ENCODE measurements around the gene ACO2.
"Not testable (repeated sequence)": the region's sequence is repeated elsewhere in the genome, so short reads cannot be mapped to it uniquely, and the experiment has no call there.

Gene ACO2

DNA sequence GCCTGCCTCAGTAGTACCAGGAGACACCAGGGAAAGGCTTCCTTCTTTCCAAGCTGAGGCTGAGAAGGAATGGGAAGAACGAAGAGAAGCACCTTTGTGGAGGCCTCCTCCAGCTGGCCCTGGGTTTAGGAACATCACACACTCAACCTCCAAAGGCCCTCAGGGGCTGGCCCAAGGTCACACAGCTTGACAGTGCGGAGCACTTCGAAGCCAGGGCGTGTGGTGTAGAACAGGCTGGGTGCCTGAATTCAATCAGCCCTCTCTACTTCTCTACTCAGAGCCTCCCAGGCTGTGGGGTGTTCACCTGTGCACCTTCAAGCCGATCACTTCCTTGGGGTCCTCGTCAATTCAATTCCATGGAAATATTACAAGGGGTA is 91.2 kb downstream of the ACO2 start:
- TF ChIP-seq GATA1 (IDR thresholded peaks at IDR 0.05; ENCODE audit: low read depth, low read length) (no peak), POLR2A (IDR thresholded peaks at IDR 0.05; ENCODE audit: low read length) (no peak)
- no peak for DNase-seq

DNA sequence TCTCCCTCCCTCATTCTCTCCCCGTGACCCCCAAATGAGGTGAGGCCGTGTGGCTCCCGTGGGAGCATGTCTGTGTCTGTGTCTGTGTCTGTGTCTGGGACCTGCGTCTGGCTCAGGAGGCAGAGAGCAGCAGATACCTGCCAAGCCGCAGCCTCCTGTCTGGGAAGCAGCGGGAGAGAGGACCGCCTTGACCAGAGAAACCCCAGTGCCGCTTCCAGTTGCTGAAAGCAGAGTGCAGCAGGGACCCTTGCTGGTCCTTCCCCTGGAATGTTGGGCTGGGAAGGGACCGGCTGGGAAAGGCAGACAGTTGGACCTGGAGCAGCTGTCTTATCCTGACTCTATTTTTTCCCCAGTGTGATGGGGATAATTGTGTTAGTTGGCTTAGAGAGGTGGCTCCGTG is 92.4 kb downstream of the ACO2 start:
- no peak for DNase-seq
- no peak for TF ChIP-seq POLR2A (IDR thresholded peaks at IDR 0.05; ENCODE audit: low read length)
- TF ChIP-seq GATA1 (IDR thresholded peaks at IDR 0.05; ENCODE audit: low read depth, low read length): no peak

DNA sequence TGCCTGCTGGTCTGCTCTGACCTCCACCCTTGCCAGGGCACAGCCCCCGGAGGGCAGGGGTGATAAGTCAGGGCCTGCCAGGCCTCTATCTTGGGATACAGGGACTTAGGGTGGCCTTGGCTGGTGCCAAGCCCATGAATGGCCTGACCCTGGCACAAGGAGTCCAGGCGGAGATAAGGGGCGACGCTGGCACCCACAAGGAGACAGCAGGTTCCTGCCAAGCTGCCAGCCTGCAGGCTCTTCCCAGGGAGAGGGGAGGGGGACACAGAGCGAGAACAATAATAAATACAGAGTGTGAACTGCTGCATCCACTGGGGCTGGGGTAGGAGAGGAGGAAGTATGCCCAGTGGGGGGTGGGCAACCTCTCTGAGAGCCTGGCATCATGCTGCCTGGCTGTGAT is 92.9 kb downstream of the ACO2 start:
- TF ChIP-seq POLR2A (IDR thresholded peaks at IDR 0.05; ENCODE audit: low read length): no peak
- TF ChIP-seq GATA1 (IDR thresholded peaks at IDR 0.05; ENCODE audit: low read depth, low read length): no peak
- no peak for DNase-seq

GRCh38 chr22:41562461-41562860 is 93.5 kb downstream of the ACO2 start:
- TF ChIP-seq GATA1 (IDR thresholded peaks at IDR 0.05; ENCODE audit: low read depth, low read length) (no peak), POLR2A (IDR thresholded peaks at IDR 0.05; ENCODE audit: low read length) (no peak)
- DNase-seq: no peak

GRCh38 chr22:41563051-41563711 is 94.3 kb downstream of the ACO2 start:
- TF ChIP-seq POLR2A (IDR thresholded peaks at IDR 0.05; ENCODE audit: low read length) (no peak), GATA1 (IDR thresholded peaks at IDR 0.05; ENCODE audit: low read depth, low read length) (no peak)
- DNase-seq: peak in 1 of 2 experiments; percentile 49

DNA sequence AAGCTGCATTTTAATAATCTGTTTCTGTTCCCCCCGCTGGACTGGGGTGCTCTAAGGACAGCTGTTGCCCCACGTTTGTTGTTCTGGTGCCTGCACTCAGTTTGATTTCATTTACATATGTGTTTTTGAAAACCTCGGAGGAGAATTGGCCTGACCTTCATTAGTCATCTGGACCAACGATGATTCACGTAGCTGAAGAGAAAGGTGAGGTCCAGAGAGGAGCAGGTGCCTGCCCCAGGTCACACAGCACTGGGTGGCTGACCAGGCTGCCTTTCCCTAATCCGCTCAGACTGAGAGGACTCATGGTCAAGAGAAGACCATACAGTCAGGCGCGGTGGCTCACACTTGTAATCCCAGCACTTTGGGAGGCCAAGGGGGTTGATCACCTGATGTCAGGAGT is 95.6 kb downstream of the ACO2 start:
- no peak for TF ChIP-seq POLR2A (IDR thresholded peaks at IDR 0.05; ENCODE audit: low read length)
- no peak for TF ChIP-seq GATA1 (IDR thresholded peaks at IDR 0.05; ENCODE audit: low read depth, low read length)
- no peak for DNase-seq

DNA sequence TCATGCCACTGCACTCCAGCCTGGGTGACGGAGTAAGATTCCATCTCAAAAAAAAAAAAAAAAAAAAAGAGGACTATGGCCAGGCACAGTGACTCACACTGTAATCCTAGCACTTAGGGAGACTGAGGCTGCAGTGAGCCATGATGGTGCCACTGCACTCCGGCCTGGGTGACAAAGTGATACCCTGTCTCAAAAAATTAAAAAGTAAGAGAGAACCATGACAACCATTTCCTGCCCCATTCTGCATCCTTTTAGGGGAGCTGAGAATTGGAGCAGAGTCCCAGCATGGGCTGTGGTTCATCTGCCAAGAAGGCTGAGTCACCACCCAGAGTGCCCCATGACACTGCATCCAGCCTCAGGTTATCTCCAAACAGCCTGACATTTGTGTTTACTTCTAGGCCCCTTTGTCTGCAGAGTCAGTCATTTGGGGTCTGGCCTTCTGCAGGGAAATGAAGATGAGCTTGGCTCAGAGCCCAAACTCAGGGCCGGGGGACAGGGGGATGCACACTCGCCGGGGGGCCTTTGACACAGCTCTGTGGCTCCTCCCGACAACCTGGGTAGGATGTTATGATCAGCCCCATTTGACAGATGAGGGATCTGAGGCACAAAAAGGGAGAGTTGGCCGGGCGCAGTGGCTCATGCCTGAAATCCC is 96.6 kb downstream of the ACO2 start:
- peak; percentile 93 to 94 for DNase-seq

GRCh38 chr22:41567512-41567768 is 98.5 kb downstream of the ACO2 start:
- no peak for TF ChIP-seq POLR2A (IDR thresholded peaks at IDR 0.05; ENCODE audit: low read length)
- no peak for TF ChIP-seq GATA1 (IDR thresholded peaks at IDR 0.05; ENCODE audit: low read depth, low read length)
- DNase-seq: no peak

More for the DNA sequence above, 96.6 kb downstream of the ACO2 start:
- TF ChIP-seq GATA1 (IDR thresholded peaks at IDR 0.05; ENCODE audit: low read depth, low read length) (no peak), POLR2A (IDR thresholded peaks at IDR 0.05; ENCODE audit: low read length) (no peak)

DNA sequence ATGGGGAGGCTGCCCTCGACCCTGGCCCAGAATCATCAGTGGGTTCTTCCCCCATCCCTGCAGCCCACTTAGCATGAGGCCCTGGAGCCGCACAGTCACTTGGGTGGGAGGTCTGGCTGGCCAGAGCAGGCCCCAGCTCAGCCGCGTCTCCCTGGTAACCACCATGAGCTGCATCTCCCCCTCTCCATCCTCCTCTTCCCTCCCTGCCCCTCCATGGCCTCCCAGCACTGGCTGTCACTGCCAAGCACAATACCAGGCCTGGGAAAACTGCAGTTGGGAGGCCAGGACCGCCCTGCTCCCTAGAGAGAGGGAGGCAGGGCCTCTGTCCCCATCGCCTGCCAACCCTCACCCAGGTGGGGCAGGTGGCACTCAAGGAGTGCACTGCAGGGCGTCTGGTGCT is 99.9 kb downstream of the ACO2 start:
- no peak for TF ChIP-seq POLR2A (IDR thresholded peaks at IDR 0.05; ENCODE audit: low read length)
- TF ChIP-seq GATA1 (IDR thresholded peaks at IDR 0.05; ENCODE audit: low read depth, low read length): no peak
- no peak for DNase-seq

DNA sequence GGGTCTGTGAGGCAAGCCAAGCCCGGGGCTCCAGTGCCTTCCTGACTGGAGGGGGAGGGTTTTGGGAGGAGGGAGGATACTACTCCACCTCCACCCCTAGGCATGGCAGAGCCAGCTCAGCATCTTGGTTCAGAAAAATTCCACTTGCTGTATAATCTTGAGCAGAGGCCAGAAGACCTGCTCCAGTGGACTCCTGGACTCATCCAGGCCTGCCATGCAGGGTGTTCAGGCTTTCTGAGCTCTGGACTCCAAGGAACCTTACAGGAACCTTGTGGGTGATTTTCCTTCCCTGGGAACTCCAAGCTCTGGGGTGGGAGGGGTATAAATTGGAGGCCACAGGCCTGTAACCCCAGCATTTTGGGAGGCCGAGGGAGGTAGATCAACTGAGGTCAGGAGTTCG is 101.3 kb downstream of the ACO2 start:
- TF ChIP-seq GATA1 (IDR thresholded peaks at IDR 0.05; ENCODE audit: low read depth, low read length) (no peak), POLR2A (IDR thresholded peaks at IDR 0.05; ENCODE audit: low read length) (no peak)
- no peak for DNase-seq

DNA sequence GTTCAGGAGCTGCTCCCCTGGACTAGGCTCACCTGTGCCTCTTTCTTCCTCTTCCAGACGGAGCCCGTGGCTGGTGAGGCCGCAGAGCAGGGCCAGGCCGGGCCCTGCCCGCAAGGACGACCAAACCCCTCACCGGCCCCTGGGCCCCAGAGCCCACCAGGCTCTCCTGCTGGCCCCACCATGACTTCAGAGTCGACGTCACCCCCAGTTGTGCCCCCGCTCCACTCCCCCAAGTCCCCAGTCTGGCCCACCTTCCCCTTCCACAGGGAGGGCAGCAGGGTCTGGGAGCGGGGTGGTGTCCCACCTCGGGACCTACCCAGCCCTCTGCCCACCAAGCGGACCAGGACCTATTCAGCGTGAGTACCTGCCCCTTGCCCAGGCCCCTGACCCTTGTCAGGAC is 102.9 kb downstream of the ACO2 start:
- DNase-seq: no peak
- TF ChIP-seq GATA1 (IDR thresholded peaks at IDR 0.05; ENCODE audit: low read depth, low read length) (no peak), POLR2A (IDR thresholded peaks at IDR 0.05; ENCODE audit: low read length) (no peak)

- DNase-seq: not testable (repeated sequence)
Measured at GRCh38 chr22:41572305-41572704, 103.4 kb downstream of the ACO2 start.

DNA sequence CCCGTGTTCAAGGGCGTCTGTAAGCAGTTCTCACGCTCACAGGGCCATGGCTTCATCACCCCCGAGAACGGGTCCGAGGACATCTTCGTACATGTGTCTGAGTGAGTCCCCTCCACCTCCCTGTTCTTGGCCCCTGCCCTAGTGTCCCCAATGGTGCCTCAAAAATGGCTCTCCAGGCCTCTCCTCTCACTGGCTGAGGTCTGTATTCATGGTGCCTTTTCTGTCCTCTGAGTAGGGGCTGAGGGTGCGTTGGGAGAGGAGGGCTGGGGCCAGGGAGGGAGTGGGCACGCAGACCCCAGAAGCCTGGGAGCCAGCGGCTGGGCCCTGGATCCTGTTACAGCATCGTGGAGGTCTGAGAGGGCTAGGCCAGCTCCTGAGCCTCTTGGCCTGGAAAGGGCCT is 104.8 kb downstream of the ACO2 start:
- no peak for TF ChIP-seq GATA1 (IDR thresholded peaks at IDR 0.05; ENCODE audit: low read depth, low read length)
- TF ChIP-seq POLR2A (IDR thresholded peaks at IDR 0.05; ENCODE audit: low read length): no peak
- no peak for DNase-seq

DNA sequence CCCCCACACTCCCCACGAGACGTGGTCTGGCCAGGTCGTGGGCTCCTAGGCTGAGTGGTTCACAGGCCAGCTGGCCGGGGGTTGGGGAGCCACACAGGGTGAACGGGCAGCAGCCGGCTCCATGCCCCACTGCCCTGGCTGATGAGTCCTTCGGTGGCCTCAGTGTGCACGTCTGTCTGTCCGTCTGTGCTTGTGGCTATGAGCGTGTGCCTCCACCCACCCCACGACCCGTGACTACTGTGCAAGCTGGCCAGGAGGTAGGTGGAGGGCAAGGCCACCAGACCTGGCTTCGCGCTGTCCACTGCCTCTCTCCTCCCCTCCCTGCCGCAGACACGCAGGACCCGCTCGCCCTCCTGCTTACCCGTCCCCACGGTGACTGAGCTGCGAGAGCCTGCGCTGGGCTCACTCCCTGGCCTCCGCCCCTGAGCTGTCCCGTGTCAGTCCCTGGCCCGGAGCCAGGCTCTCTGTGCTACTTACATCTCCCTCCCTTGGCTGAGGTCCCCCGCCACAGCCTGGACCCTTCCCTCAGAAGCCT is 106.0 kb downstream of the ACO2 start:
- DNase-seq: peak; percentile 78 to 83
- no peak for TF ChIP-seq POLR2A (IDR thresholded peaks at IDR 0.05; ENCODE audit: low read length)
- TF ChIP-seq GATA1 (IDR thresholded peaks at IDR 0.05; ENCODE audit: low read depth, low read length): no peak

- DNase-seq: no peak
- no peak for TF ChIP-seq POLR2A (IDR thresholded peaks at IDR 0.05; ENCODE audit: low read length)
- TF ChIP-seq GATA1 (IDR thresholded peaks at IDR 0.05; ENCODE audit: low read depth, low read length): no peak
Measured at GRCh38 chr22:41575533-41575932, 106.6 kb downstream of the ACO2 start.
